ENCODE results near the gene C3orf22.

The C3orf22 gene

DNA sequence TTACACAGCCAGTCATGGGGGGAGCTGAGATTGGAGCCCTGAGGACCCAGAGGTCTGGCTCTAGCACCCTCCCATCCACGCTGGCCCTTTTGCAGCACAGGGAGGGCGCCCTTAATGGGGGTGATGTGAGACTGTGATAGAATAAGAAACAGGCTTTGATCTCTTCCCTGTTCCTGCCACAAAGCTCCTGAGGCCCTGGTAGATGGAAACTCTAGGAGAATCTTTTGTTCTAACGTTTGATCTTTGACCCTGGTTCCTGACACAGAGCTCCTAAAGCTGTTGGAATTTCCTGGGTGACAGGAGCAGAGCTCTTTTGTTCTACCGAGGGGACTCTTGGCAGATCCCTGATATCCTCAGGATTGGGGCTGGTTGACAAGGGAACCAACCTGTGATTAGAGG, 40.0 kb downstream of the C3orf22 start:
- Histone ChIP-seq H4K20me1 (ENCODE audit: insufficient read depth, low read length, poor library complexity, severe bottlenecking) (no peaks in the 10 kb centered on the region), H3K36me3 (ENCODE audit: insufficient read depth, low read length) (no peaks in the 10 kb centered on the region), H3K4me3 (ENCODE audit: low read length, poor library complexity, severe bottlenecking) (no peak overlapping the region), H3F3A (ENCODE audit: low read depth) (no peaks in the 10 kb centered on the region), H3K9me2 (replicated peaks; ENCODE audit: low read depth, low read length) (no peaks in the 10 kb centered on the region), H3K9me3 (ENCODE audit: insufficient read depth, low read depth, low read length) (no peaks in the 10 kb centered on the region), H3K9ac (ENCODE audit: low read depth, low read length, poor library complexity, severe bottlenecking) (no peak overlapping the region), H3K79me2 (ENCODE audit: insufficient read depth, low read length) (no peaks in the 10 kb centered on the region), H2AFZ (ENCODE audit: low read length) (no peak overlapping the region), H3K4me2 (ENCODE audit: low read depth, low read length, poor library complexity, severe bottlenecking) (peak overlapping the region; percentile 50), H3K27me3 (ENCODE audit: insufficient read depth, low read length, poor library complexity, severe bottlenecking) (no peaks in the 10 kb centered on the region), H3K4me1 (ENCODE audit: insufficient read depth, low read length, poor library complexity, severe bottlenecking) (peaks cover 27% of the 10 kb centered on the region)
- no peak for TF ChIP-seq CTCF (conservative IDR thresholded peaks at IDR 0.05; ENCODE audit: low read length)
- TF ChIP-seq EZH2phosphoT487 (IDR thresholded peaks at IDR 0.05; ENCODE audit: borderline replicate concordance): no peak

DNA sequence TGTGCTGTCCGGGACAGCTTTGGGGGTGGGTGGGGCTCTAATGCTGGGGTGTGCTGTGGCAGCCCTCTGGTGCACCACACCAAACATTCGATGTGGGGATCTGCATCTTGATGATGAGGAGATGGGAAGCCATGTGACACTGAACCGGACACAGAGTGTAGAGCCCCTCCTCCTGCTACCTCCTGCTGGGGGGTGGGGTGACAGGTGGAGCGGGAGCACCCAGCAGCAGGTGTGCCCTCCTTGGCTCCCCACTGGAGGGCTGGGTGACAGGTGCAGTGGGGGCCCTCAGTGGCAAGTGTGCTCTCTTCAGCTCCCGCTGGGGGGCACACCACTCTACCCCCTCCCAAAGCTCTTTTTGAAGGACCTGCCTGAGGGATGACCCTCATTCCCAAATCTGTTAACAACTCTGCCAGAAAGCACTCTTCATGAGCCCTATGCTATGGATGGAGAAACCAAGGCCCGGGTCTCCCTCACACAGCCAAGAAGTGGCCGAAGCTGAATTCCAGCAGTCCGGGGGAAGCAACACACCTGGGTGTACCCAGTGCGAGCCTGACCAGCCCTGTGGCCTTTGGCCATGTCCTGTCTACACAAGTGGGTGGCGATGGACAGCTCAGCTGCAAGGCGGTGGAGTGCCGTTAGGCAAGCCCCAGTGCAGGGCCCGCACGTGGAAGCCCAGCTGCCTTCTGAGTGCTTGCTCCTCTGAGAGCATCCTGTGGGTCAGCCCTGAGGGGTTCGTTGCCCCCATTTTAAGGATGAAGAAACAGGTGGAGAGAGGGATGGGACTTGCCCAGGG, 40.5 kb downstream of the C3orf22 start:
- Histone ChIP-seq H3K36me3 (ENCODE audit: insufficient read depth, low read length) (no peaks in the 10 kb centered on the region), H3K4me1 (ENCODE audit: insufficient read depth, low read length, poor library complexity, severe bottlenecking) (peaks cover 21% of the 10 kb centered on the region), H3K27me3 (ENCODE audit: insufficient read depth, low read length, poor library complexity, severe bottlenecking) (no peaks in the 10 kb centered on the region), H3K9ac (ENCODE audit: low read depth, low read length, poor library complexity, severe bottlenecking) (no peak overlapping the region), H2AFZ (ENCODE audit: low read length) (no peak overlapping the region), H3K79me2 (ENCODE audit: insufficient read depth, low read length) (no peaks in the 10 kb centered on the region), H3F3A (ENCODE audit: low read depth) (no peaks in the 10 kb centered on the region), H3K4me3 (ENCODE audit: low read length, poor library complexity, severe bottlenecking) (no peak overlapping the region), H3K4me2 (ENCODE audit: low read depth, low read length, poor library complexity, severe bottlenecking) (peak overlapping the region; percentile 50), H4K20me1 (ENCODE audit: insufficient read depth, low read length, poor library complexity, severe bottlenecking) (no peaks in the 10 kb centered on the region), H3K9me2 (replicated peaks; ENCODE audit: low read depth, low read length) (no peaks in the 10 kb centered on the region), H3K9me3 (ENCODE audit: insufficient read depth, low read depth, low read length) (no peaks in the 10 kb centered on the region)
- TF ChIP-seq EZH2phosphoT487 (IDR thresholded peaks at IDR 0.05; ENCODE audit: borderline replicate concordance) (no peak), CTCF (conservative IDR thresholded peaks at IDR 0.05; ENCODE audit: low read length) (no peak)

DNA sequence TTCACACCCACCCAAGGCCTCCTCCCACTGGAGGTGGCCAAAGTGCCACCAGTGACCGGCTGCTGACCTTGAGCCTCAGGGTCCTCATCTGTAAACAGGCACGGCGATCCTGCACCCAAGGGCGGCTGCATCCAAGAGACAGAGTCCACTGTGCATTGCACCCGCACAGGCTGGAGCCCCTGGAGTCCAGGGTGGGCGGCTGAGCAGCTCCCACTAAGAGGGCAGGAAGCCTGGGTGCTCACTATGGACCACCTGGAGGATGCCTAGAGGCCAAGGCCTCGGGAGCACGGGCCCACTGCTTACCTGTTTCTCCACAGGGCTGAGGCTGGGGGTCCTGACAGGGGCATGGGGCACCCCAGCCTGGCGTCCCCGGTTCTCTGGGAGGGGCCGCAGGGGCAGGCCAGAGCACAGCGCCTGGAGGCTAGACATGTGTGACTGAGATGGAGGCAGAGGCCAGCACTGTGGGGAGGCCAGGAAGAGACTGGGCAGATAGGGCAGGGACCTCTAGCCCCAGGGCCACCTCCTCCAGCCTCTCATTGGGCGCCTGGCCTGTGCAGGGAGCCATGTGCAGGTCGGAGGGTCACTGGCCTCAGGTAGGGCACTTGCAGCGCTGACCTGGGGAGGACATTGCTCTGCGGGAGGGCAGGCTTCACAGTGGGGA, 41.3 kb downstream of the C3orf22 start, which contains the start of gene UROC1:
Gene UROC1, minus strand, starts transcription at position 483 of the 661 bp plus-strand sequence. Its CDS starts 54 bp downstream, at position 429.
- H3K9me2 ChIP-seq (replicated peaks; ENCODE audit: low read depth, low read length): no peaks in the 10 kb centered on the region
- peaks cover 19% of the 10 kb centered on the region for H3K4me1 ChIP-seq (ENCODE audit: insufficient read depth, low read length, poor library complexity, severe bottlenecking)
- no peak within 1 kb of the TSS for H3K9ac ChIP-seq (ENCODE audit: low read depth, low read length, poor library complexity, severe bottlenecking)
- H3K27me3 ChIP-seq (ENCODE audit: insufficient read depth, low read length, poor library complexity, severe bottlenecking): no peaks in the 10 kb centered on the region
- H4K20me1 ChIP-seq (ENCODE audit: insufficient read depth, low read length, poor library complexity, severe bottlenecking): no peaks in the 10 kb centered on the region
- no peaks in the 10 kb centered on the region for H3K36me3 ChIP-seq (ENCODE audit: insufficient read depth, low read length)
- no peaks in the 10 kb centered on the region for H3F3A ChIP-seq (ENCODE audit: low read depth)
- H3K79me2 ChIP-seq (ENCODE audit: insufficient read depth, low read length): no peaks in the 10 kb centered on the region
- no peak within 1 kb of the TSS for H3K4me3 ChIP-seq (ENCODE audit: low read length, poor library complexity, severe bottlenecking)
- H2AFZ ChIP-seq (ENCODE audit: low read length): no peak within 1 kb of the TSS
- peak within 1 kb of the TSS; percentile 50 for H3K4me2 ChIP-seq (ENCODE audit: low read depth, low read length, poor library complexity, severe bottlenecking)
- no peaks in the 10 kb centered on the region for H3K9me3 ChIP-seq (ENCODE audit: insufficient read depth, low read depth, low read length)
- TF ChIP-seq CTCF (conservative IDR thresholded peaks at IDR 0.05; ENCODE audit: low read length): no peak
- TF ChIP-seq EZH2phosphoT487 (IDR thresholded peaks at IDR 0.05; ENCODE audit: borderline replicate concordance): no peak

All from Loucy (cell line).